IMR-90 (cell line): Measurements from ENCODE around the gene BEST1. TPM values are rescaled to one million over a fixed set of nuclear protein-coding genes. Genes with fewer than 3 reads are reported as not detected.

Experiments
- ATAC-seq: fragments of 200-7000 bp; cut with Tn5 transposase; 2 replicates; pipeline ENCODE4 v1.9.1; 2020; ENCODE audit warnings: low read depth, mild to moderate bottlenecking, moderate library complexity
- BruUV-seq: library from RNA; stranded (reverse); fragments of 400-500 nt; replicated peaks from 2 replicates; lab custom pipeline; 2021; lab: Mats Ljungman, UMichigan
- CTCF ChIA-PET: fragments of 300-600 bp; formaldehyde crosslinking; extraction: SDS; loops from one replicate; lab custom pipeline; 2021; ENCODE audit warnings: antibody characterized with exemption; lab: Yijun Ruan, JAX
- POLR2A ChIA-PET: fragments of 300-600 bp; sonication (Branson Sonifier 250); formaldehyde crosslinking; loops from one replicate; lab custom pipeline; 2022; ENCODE audit warnings: antibody characterized with exemption; ENCODE audit not compliant: unreplicated experiment; lab: Charles Lee
- DNase-seq: peaks from one replicate; pipeline ENCODE4 v3.0.0; 2013
- H2AFZ ChIP-seq: replicated peaks from 2 replicates; pipeline ENCODE3; 2013; ENCODE audit warnings: low read length, mild to moderate bottlenecking; ENCODE audit not compliant: poor library complexity
- H2AK5ac ChIP-seq: 2 replicates; pipeline ENCODE4 v1.6.1; 2013; ENCODE audit warnings: low read depth, low read length, inconsistent platforms
- H2AK9ac ChIP-seq: replicated peaks from 2 replicates; pipeline ENCODE3; 2013; ENCODE audit warnings: mild to moderate bottlenecking, low read depth, low read length, moderate library complexity; ENCODE audit not compliant: poor library complexity
- H2BK120ac ChIP-seq: 2 replicates; pipeline ENCODE4 v1.6.1; 2013; ENCODE audit warnings: low read depth, low read length, inconsistent platforms
- H2BK15ac ChIP-seq: 3 replicates; pipeline ENCODE4 v1.6.1; 2013; ENCODE audit warnings: low read depth, low read length, inconsistent platforms
- H2BK20ac ChIP-seq: 2 replicates; pipeline ENCODE4 v1.6.1; 2013; ENCODE audit warnings: low read depth, mild to moderate bottlenecking, inconsistent platforms, low read length, moderate library complexity
- H2BK5ac ChIP-seq: 2 replicates; pipeline ENCODE4 v1.6.1; 2013; ENCODE audit warnings: mild to moderate bottlenecking, low read depth, low read length, inconsistent platforms; ENCODE audit not compliant: poor library complexity, severe bottlenecking
- H3K14ac ChIP-seq: replicated peaks from 2 replicates; pipeline ENCODE4 v1.6.1; 2013; ENCODE audit warnings: low read depth, low read length, inconsistent platforms
- H3K18ac ChIP-seq: 2 replicates; pipeline ENCODE4 v1.6.1; 2013; ENCODE audit warnings: low read depth, low read length, control low read depth
- H3K23ac ChIP-seq: 2 replicates; pipeline ENCODE4 v1.6.1; 2013; ENCODE audit warnings: low read depth, low read length, inconsistent platforms
- H3K27ac ChIP-seq: 2 replicates; pipeline ENCODE4 v1.5.1; 2013; ENCODE audit warnings: mild to moderate bottlenecking, control low read depth, low read length; ENCODE audit not compliant: insufficient read depth
- H3K27me3 ChIP-seq: 2 replicates; pipeline ENCODE4 v1.6.1; 2013; ENCODE audit warnings: low read length; ENCODE audit not compliant: control insufficient read depth, insufficient read depth
- H3K36me3 ChIP-seq: 2 replicates; pipeline ENCODE4 v1.6.1; 2013; ENCODE audit warnings: low read length, mixed read lengths; ENCODE audit not compliant: control insufficient read depth, insufficient read depth
- H3K4ac ChIP-seq: 2 replicates; pipeline ENCODE4 v1.6.1; 2013; ENCODE audit warnings: low read depth, low read length, inconsistent platforms
- H3K4me1 ChIP-seq: 2 replicates; pipeline ENCODE4 v1.6.1; 2013; ENCODE audit warnings: low read length, mixed read lengths; ENCODE audit not compliant: control insufficient read depth, insufficient read depth
- H3K4me2 ChIP-seq: 2 replicates; pipeline ENCODE4 v1.6.1; 2013; ENCODE audit warnings: low read depth, mild to moderate bottlenecking, control low read depth, low read length, moderate library complexity
- H3K4me3 ChIP-seq: 2 replicates; pipeline ENCODE4 v1.5.1; 2013; ENCODE audit warnings: low read depth, mild to moderate bottlenecking, control low read depth, low read length, moderate library complexity; ENCODE audit not compliant: insufficient read depth
- H3K56ac ChIP-seq: 2 replicates; pipeline ENCODE4 v1.6.1; 2013; ENCODE audit warnings: low read length, inconsistent platforms; ENCODE audit not compliant: insufficient read depth; ENCODE audit errors: extremely low read depth
- H3K79me1 ChIP-seq, 2 experiments: 2 replicates each; pipeline ENCODE4 v1.6.1; 2013; ENCODE audit warnings: low read length in 2 of 2, inconsistent platforms in 1 of 2, low read depth in 1 of 2
- H3K9ac ChIP-seq: 2 replicates; pipeline ENCODE4 v1.6.1; 2013; ENCODE audit warnings: low read depth, low read length, control low read depth
- H3K9me1 ChIP-seq: 2 replicates; pipeline ENCODE4 v1.6.1; 2013; ENCODE audit warnings: low read length, inconsistent platforms; ENCODE audit not compliant: insufficient read depth
- H3K9me3 ChIP-seq: 2 replicates; pipeline ENCODE4 v1.6.1; 2013; ENCODE audit warnings: low read length; ENCODE audit not compliant: control insufficient read depth, insufficient read depth
- H4K20me1 ChIP-seq: 2 replicates; pipeline ENCODE4 v1.6.1; 2013; ENCODE audit warnings: low read length, inconsistent platforms; ENCODE audit not compliant: insufficient read depth
- H4K5ac ChIP-seq: 2 replicates; pipeline ENCODE4 v1.6.1; 2013; ENCODE audit warnings: mild to moderate bottlenecking, low read depth, low read length, control low read depth
- H4K8ac ChIP-seq, 2 experiments: 2 replicates each; pipeline ENCODE4 v1.6.1; 2013; ENCODE audit warnings: low read depth in 2 of 2, low read length in 2 of 2, control low read depth in 1 of 2, inconsistent platforms in 1 of 2
- H4K91ac ChIP-seq: 2 replicates; pipeline ENCODE4 v1.6.1; 2013; ENCODE audit warnings: low read depth, low read length, inconsistent platforms; ENCODE audit not compliant: insufficient read depth
- MAZ ChIP-seq: IDR thresholded peaks from 2 replicates; pipeline ENCODE4 v1.6.1; 2012; ENCODE audit warnings: low read depth, mild to moderate bottlenecking, low read length, improper control_type of control experiment, moderate library complexity, borderline replicate concordance
- MXI1 ChIP-seq: IDR thresholded peaks from 2 replicates; pipeline ENCODE4 v1.6.1; 2012; ENCODE audit warnings: low read depth, mild to moderate bottlenecking, low read length, moderate library complexity, borderline replicate concordance
- NFE2L2 ChIP-seq: fragments of 150-350 bp; IDR thresholded peaks from 2 replicates; pipeline ENCODE4 v1.6.1; 2016; ENCODE audit warnings: low read depth, mild to moderate bottlenecking, low read length
- POLR2A ChIP-seq: IDR thresholded peaks from 2 replicates; pipeline ENCODE4 v1.6.1; 2012; ENCODE audit warnings: mild to moderate bottlenecking, low read depth, low read length
- RCOR1 ChIP-seq: IDR thresholded peaks from 2 replicates; pipeline ENCODE4 v1.6.1; 2012; ENCODE audit warnings: mild to moderate bottlenecking, low read length, improper control_type of control experiment; ENCODE audit not compliant: insufficient replicate concordance
- RFX5 ChIP-seq: IDR thresholded peaks from 2 replicates; pipeline ENCODE4 v1.8.0; 2012; ENCODE audit warnings: low read depth, mild to moderate bottlenecking, low read length, moderate library complexity
- SMC3 ChIP-seq: fragments of 150-350 bp; IDR thresholded peaks from 2 replicates; pipeline ENCODE4 v1.6.1; 2016; ENCODE audit warnings: low read depth, mild to moderate bottlenecking, antibody characterized with exemption, low read length, moderate library complexity
- WGBS, 2 experiments: methylation state at CpG; one replicate each; pipeline versions ENCODE4 v1.1.5 to v1.1.7; 2013; ENCODE audit warnings: missing lambda C conversion rate in 2 of 2; ENCODE audit not compliant: insufficient read length in 1 of 2; ENCODE audit errors: extremely low coverage in 2 of 2; 5-methylcytosine and 5-hydroxymethylcytosine counted together
- dilution Hi-C: fragments of 300-500 bp; cut with HindIII; formaldehyde crosslinking; loops from one replicate; pipeline ENCODE4 v1.14.3; 2018; ENCODE audit warnings: low sequenced_read_pairs; ENCODE audit not compliant: unreplicated experiment
- in situ Hi-C: fragments of 300-500 bp; cut with MboI; formaldehyde crosslinking; loops from 3 replicates; pipeline ENCODE4 v1.14.3; 2019; ENCODE audit warnings: low sequenced_read_pairs, inconsistent platforms, mixed read lengths
- intact Hi-C: fragments of 100-400 bp; cut with micrococcal nuclease; formaldehyde crosslinking; loops from 2 replicates; pipeline ENCODE4 v1.10.0; 2022
- polyA plus RNA-seq, 3 experiments: library from polyadenylated mRNA; depleted of rRNA; stranded (reverse); fragments of >200 nt; gene quantifications; 2 replicates each; pipeline ENCODE4 v1.2.3, GENCODE V29; 2012; ENCODE audit warnings: low replicate concordance in 1 of 3
- total RNA-seq: library from RNA; depleted of rRNA; stranded (reverse); fragments of >200 nt; gene quantifications from 2 replicates; pipeline ENCODE4 v1.2.3, GENCODE V29; 2012
- TF ChIP-seq, protein P1 (sequence below): conservative IDR thresholded peaks from 2 replicates; pipeline ENCODE4 v1.5.1; 2012; ENCODE audit warnings: mild to moderate bottlenecking, low read depth, low read length, improper control_type of control experiment

Gene BEST1
- total and polyA plus RNA-seq, 2 of the 4 experiments (the other 2 are of a cell fraction), result 0.90 to 1.4 TPM

- Histone ChIP-seq H4K91ac (no peak overlapping the region), H3K4me3 (no peak overlapping the region), H3K9me3 (no peaks in the 10 kb centered on the region), H2BK20ac (no peak overlapping the region), H3K9me1 (0 out of 2 replicates have a peak, but pooled peaks cover 4% of the 10 kb centered on the region), H4K8ac (no peak overlapping the region), H3K14ac (no peak overlapping the region), H3K4me2 (no peak overlapping the region), H3K4ac (no peak overlapping the region), H3K36me3 (no peaks in the 10 kb centered on the region), H3K27ac (no peak overlapping the region), H3K4me1 (no peaks in the 10 kb centered on the region; the same call in 1 of the 2 replicates), H3K27me3 (peaks cover 14% of the 10 kb centered on the region), H3K56ac (no peak overlapping the region), H2BK120ac (no peak overlapping the region), H2AK5ac (no peak overlapping the region), H3K23ac (no peak overlapping the region), H2AFZ (no peak overlapping the region), H4K5ac (no peak overlapping the region), H2BK5ac (no peak overlapping the region), H4K20me1 (peaks cover 3% of the 10 kb centered on the region; the same call in 1 of the 2 replicates), H3K79me1 (0 out of 4 replicates have a peak, but pooled peaks cover 0 to 3% of the 10 kb centered on the region in 2 experiments), H3K18ac (no peak overlapping the region), H2AK9ac (no peak overlapping the region), H2BK15ac (no peak overlapping the region), H3K9ac (no peak overlapping the region)
- no TSS peak for BruUV-seq
- DNase-seq (no peak), ATAC-seq (no peak)
- in situ Hi-C loops, result no loop called here
- CTCF ChIA-PET, result interaction anchor here (0.5 kb wide), 1 partner anchor 41 kb away, joined by 3 read pairs; no protein-coding TSS in a partner anchor
- intact Hi-C loops, result no loop called here
- 61% methylated on average over 2 of the region's 8 CpGs; no CpG with 5 or more reads in 1 of the 2 experiments for WGBS, 2 experiments
- TF ChIP-seq NFE2L2 (no peak), MAZ (no peak), RFX5 (no peak), MXI1 (no peak), RCOR1 (no peak), POLR2A (no peak), SMC3 (no peak)
- TF ChIP-seq, protein P1, sequence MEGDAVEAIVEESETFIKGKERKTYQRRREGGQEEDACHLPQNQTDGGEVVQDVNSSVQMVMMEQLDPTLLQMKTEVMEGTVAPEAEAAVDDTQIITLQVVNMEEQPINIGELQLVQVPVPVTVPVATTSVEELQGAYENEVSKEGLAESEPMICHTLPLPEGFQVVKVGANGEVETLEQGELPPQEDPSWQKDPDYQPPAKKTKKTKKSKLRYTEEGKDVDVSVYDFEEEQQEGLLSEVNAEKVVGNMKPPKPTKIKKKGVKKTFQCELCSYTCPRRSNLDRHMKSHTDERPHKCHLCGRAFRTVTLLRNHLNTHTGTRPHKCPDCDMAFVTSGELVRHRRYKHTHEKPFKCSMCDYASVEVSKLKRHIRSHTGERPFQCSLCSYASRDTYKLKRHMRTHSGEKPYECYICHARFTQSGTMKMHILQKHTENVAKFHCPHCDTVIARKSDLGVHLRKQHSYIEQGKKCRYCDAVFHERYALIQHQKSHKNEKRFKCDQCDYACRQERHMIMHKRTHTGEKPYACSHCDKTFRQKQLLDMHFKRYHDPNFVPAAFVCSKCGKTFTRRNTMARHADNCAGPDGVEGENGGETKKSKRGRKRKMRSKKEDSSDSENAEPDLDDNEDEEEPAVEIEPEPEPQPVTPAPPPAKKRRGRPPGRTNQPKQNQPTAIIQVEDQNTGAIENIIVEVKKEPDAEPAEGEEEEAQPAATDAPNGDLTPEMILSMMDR, result no peak
- dilution Hi-C loops, result no loop called here
- POLR2A ChIA-PET, result no interaction called here
Measured at GRCh38 chr11:61913699-61914395, 36.3 kb upstream of the BEST1 start.
